Stromal cell of bone marrow (primary cell): Measurements from ENCODE around the gene SORCS1.

Experiments
- DNase-seq: peaks from one replicate; pipeline ENCODE4 v3.0.0-alpha.2; 2012; ENCODE audit warnings: low read depth

SORCS1 gene

GRCh38 chr10:107104026-107104652 is 60.4 kb downstream of the SORCS1 start:
- DNase-seq, result no peak

DNA sequence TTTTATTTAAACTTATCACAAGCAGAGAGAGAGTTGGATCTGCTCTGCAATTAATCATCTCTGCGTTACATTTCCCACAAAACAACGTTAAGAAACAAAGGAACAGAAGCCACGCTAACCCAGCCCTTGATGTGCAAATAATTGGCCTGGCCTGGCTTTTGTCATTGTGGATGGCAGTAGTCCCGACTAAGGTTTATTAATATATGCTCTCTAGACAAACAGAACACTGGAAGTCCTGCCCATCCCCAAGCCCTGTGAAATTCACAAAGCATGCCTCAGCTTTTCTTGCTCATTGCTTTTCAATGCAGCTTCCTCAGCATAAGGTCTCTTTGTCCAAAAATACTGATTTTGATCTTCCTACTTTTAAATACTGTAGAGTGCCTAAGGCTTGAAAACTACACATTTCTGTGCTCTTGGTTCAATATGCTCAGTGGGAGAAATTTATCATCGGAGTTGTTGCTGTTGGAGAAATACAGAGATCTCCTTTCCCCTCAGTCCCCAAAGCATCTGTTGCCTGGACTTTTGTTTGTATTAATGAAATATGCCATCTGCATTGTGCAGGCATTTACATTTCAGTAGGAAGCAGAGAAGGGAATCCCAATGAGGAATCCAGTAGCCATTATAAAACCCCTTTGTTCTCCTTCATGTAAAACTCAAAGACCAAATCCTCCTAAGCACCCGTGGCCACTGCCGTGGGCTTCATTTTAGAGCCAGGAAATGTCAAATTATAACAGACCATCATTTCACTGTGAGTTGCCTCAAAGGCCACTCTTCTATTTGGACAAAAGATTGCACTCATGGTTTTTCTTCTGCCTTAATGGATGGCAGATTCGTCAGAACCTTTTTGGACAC is 61.1 kb downstream of the SORCS1 start:
- DNase-seq, result no peak

DNA sequence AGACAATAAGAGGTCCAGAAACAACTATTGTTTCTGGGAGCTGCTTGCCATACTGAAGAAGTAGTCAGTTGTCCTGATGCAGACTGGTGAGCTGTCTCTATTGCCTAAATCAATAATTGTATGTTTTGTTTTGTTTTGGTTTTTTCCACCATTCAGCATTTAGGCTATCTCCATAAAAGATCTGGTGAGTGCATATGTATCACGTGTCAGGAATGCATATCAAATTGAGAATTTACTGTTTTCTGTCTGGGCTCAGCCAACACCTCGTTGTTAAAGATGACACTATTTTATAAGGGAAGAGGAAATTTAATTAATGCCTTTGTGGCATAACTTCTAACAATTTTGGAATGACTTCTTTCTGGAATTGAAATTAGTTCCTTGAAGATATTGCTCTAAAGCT is 66.2 kb downstream of the SORCS1 start:
- no peak for DNase-seq

DNA sequence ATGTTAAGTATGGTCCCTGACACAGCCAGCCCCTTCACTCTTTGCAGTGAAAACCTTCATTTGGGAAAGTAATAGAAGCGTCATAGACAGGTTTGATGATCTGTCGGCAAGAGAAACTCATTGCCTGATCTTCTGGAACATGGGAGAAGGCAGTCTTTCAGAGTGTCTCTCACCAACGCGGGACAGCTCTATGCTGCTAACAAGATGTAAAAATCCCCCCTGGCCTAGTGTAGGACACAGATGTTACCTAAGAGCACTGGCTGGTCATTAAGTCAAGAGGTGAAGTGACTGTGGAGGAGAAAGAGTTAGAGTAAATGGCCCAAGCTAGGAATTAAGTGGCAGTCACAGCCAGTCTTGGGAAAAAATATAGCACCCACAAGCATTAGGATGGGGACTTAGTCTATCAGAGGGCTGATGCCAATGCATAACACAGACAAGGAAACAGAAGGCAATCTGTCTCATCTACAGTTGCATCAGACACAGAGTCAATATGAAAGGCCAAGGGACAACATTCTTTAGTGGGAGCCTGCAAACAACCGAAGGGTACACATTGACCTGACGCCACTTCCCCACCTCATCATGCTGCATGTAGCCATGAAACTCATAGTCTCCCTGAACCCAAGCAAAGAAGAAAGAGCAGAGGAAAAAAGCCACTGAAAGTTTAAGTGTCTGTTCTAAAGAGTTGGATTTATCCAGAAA is 69.5 kb downstream of the SORCS1 start:
- DNase-seq, result no peak

DNA sequence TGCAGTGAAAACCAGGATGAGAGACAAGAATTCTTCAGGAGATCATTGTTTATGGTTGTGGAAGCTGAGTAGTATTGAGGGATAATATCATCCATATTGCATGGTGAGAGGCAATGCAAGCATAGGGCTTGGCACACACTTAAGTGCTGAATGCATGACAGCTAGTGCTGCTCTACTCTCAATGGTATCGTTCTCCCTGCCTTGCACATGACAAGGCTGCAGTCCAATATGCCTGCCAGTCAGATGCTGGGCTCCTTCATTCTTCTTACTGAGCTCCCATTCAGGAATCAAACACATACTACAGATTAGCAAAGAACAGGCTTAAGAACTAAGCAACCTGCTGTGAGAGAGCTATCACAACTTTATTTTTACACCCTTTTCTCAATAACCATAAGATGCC is 72.2 kb downstream of the SORCS1 start:
- no peak for DNase-seq

DNA sequence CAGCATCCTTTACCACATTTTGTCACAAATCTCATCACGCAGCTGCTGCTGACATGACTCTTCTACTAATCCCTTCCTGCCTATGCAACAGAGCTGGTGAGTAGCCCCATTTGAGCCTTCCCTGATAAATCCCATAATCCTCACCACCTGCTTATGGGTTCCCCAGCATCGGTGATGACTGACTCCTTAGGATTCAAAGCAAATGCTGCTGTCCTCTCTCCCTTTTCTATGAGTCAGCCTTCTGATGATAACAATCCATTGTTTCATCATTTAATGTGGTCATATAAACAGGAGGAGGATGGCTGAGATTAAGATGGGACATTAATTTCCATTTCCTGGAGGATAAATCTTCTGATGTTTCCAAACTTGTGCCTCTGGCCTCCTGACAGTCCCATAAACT is 73.4 kb downstream of the SORCS1 start:
- no peak for DNase-seq

DNA sequence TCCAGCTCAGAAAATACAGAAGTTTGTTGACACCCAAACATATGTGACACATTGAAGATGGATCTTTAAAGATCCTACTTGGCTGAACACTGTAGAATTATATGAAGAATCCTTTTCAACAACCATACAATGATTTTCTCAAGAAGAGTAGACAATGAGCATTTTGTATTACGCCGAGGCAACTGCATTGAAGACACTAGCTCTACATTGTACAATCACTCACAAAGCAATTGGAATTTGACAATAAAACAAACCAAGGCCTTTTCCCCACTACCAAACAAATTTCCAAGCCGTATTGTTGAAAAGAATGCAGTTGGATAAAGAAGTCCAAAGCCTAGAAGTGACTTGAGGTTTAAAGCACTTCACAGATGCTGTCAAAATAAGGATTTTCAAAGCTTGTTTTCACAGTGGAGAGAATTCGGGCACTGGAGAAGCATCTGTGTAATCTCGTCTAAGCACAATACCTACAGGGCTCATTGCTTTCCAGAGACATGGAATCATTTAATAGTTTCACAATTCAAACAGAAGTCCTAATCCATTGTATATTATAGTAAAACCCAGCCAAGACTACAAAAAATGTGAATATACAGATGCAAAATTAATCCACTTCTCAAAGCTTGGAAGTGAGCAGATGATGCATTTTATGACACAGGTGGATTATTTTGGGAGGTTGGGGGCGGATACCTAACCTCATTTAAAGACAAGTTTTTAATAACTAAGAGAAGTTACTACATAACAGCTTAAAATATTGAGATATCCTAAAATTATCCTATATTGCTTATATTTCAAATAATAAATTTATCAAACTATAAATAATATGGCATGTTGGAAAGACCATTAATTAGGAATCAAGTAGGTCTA is 78.6 kb downstream of the SORCS1 start:
- DNase-seq, result no peak

DNA sequence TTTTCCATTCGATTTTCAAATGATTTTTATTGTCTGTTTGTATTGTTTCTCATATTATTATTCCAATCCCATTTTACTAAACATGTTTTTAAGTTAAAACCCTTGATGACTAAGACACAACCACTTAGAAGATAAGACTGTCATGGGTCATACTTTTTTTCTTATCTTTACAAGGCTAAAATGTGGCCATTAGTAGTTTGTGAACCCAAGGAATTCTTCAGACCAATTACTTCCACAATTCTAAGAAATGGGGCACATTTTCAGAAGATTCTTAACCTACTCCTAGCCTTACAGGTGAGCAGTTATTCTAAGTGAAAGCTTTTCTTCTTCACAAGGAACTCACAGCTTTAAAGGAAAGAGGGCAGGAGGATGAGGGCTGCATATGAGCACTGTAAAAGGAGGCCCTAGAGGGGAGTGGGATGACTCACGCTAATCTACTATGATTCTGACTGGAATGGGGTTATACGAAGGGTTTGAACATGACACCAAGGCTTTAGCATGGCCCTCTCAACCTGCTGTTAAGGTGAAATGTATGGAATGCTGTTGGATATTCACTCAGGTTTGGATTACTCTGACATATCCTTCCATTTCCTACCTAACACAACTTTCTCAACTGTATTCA is 81.0 kb downstream of the SORCS1 start:
- DNase-seq, result no peak

GRCh38 chr10:107081644-107082043 is 82.9 kb downstream of the SORCS1 start:
- no peak for DNase-seq

- no peak for DNase-seq
Observed at GRCh38 chr10:107075117-107075516, 89.4 kb downstream of the SORCS1 start.

DNA sequence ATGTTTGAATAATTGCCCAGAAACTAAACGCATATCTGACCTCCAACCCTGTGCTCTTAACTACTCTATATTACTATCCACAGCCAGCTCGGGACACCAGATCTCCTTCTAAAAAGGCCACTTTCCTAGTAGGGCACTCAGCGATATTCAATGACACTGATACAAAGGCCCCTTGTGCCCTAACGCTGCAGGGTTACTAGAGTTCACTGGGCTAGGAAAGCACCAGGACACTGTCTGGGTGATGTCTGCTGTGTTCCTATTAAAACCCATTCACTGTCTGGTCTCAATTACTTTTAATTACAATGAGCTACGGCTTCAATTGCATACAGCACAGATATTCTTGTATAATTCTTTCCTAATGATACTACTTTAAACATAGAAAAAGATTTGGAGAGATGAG is 91.7 kb downstream of the SORCS1 start:
- no peak for DNase-seq

DNA sequence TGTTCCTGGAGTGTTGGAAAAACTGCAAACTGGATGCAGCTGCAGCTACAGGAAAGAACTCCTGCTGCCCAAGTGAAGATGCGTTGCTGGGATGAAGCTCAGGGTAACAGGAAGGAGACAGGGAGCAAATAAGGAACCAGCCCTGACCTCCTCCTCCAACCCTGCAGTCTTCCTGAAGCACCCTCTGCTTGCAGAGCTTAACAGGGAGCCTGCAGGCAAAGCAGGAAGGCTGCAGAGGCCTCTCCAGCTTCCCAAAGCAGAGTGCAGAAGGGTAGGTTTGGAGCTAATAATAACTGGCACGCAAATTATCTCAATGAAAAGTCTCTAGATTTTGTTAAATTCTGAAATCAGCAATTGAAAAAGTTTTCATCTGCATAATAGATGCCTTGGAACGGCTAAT is 92.5 kb downstream of the SORCS1 start:
- no peak for DNase-seq

GRCh38 chr10:107071301-107071700 is 93.2 kb downstream of the SORCS1 start:
- DNase-seq, result no peak

DNA sequence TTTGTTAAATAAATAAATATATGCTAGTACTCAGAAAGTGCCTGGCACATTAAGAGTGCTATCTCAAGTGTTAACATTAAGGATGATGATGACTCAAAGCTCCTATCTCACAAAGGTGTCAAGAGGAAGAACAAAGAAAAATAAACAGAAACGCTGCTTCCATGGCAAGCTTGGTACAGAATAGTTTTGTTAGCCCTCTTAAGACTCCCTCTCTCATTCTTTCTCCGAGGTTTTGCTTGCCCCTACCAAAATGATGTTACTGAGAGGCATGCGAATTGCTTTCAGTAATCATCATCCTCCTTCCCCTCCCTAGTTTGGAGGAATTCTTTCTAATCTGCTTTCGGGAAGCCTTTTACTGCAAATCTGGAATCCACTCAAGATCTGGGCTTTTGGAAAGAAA is 96.7 kb downstream of the SORCS1 start:
- DNase-seq, result no peak

DNA sequence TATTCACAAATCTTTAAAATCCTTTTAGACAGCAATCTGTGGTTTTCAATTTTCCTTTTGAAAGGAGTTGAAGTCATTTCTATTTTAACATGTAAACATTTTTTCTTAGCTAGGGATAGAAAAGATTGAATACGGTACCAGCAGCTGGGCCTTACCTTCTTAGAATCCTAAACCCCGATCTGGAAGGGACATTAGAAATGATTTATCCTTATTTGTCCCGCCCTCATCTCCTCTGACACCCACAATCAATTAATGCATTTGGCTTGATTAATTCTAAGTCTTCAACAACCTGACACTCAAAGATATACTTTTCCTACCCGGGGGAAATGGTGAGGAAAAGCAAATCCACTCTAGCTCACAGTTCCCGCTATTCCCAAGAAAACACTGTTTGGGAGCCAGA is 100.4 kb downstream of the SORCS1 start:
- no peak for DNase-seq

DNA sequence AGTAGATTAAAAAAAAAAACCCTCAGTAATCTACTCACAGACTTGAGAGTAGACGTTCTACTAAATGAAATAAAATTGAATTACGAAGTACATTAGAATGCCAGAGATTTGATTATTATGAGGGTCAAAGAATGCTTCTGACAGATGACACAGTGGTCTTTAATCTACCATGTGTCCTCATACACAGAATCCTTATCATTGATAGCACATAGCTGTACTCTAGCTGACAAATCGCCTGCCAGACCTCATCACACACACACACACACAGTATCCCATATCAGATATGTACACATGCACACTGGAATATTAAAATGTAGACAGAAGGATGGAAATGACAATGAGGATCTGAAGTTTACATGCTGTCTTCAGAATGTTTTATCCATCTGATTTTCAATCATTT is 104.6 kb downstream of the SORCS1 start:
- no peak for DNase-seq

GRCh38 chr10:107059068-107059804 is 105.3 kb downstream of the SORCS1 start:
- DNase-seq, result no peak

DNA sequence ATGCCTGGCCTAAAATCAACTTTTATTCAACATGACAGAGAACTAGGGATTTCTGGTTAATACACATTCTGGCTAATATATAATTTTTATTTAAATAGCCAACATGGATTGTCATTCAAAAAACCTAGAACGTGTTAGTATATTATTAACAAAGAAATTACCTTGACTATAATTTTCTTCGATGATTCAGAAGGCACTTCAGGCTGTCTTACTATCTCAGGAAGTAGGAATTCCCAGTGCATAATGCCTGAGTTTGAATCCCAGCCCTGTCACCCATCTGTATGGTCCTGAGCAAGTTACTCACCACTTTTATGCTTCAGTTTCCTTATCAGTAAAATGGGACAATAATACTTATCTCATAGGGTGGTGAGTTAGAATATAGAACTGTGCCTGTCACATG is 106.2 kb downstream of the SORCS1 start:
- no peak for DNase-seq

GRCh38 chr10:107056182-107056581 is 108.3 kb downstream of the SORCS1 start:
- DNase-seq, result no peak

DNA sequence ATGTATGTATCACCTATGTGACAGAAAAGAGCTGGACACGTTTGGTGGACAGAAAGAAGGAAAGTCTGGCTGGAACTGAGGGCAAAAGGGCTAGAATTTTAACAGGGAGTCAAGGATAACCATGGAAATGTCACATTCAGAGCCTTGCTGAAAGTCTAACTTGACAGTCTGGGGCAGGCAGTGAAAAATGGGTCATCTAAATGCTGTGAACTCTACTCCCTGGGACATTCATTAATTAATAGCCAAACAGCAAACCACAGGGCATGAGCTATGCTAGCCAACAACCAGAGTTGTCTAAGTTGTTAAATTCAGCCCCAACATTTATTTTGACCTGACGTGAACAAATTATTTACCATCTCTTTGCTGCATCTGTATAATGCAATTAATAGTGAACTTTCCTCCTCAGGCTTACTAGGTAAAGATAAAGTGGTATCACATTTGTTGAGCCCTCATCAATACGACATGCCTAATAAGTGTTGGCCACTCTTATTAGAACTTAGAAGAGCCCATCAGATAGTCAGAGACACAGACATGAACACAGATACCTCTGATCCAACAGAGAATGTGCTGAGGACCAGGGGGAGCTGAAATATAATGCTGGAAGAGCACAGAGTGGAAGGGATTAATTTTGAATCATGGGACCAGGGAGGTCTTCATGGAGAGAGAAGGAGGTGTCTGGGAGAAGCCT is 109.9 kb downstream of the SORCS1 start:
- no peak for DNase-seq
